Measurements from ENCODE around the gene SLX4IP. TPM values are rescaled to one million over a fixed set of nuclear protein-coding genes. Genes with fewer than 3 reads are reported as not detected.

The SLX4IP gene
- total and polyA plus RNA-seq, 7 donors, result 0.20 to 1.9 (median 0.86) TPM

DNA sequence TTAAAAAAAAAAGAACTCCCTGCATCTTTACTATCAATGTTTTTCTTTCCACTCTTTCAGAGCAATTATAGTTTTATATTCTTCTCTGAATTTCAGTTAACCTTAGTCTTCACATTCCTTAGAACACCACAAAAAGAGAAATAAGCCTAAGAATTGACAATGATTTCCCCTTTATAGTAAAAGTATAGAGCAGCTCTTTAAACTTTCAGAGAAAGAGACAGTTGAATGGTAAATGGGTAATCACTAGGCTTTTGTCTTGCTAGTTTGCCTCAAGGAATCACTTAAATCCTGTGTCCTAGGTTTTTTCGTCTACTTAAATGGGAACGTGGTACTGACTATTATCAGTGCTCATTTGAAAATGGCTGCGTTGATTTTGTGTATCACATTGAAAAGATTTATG lies 31.8 kb downstream of the SLX4IP start:
- DNase-seq (no peak), ATAC-seq (no peak)
- WGBS, 3 donors, result 46 to 54% (median 48%) methylated on average over 3 of the region's 3 CpGs
- Histone ChIP-seq H3K27me3 (ENCODE audit: insufficient read depth in 3 of 3, low read length in 2 of 3) (no peaks in the 10 kb centered on the region), H3K4me1 (no peaks in the 10 kb centered on the region), H3K9me3 (no peaks in the 10 kb centered on the region), H3K27ac (peak overlapping the region; percentile 5), H3K4me3 (no peak overlapping the region), H3K36me3 (ENCODE audit: insufficient read depth in 1 of 2, low read depth in 1 of 2) (no peaks in the 10 kb centered on the region)
- intact Hi-C loops (cut with DNase I), result loop anchor here (5.0 to 10.0 kb wide), 2 partner anchors 805 to 808 kb away; no protein-coding TSS in a partner anchor
- TF ChIP-seq, protein P1, sequence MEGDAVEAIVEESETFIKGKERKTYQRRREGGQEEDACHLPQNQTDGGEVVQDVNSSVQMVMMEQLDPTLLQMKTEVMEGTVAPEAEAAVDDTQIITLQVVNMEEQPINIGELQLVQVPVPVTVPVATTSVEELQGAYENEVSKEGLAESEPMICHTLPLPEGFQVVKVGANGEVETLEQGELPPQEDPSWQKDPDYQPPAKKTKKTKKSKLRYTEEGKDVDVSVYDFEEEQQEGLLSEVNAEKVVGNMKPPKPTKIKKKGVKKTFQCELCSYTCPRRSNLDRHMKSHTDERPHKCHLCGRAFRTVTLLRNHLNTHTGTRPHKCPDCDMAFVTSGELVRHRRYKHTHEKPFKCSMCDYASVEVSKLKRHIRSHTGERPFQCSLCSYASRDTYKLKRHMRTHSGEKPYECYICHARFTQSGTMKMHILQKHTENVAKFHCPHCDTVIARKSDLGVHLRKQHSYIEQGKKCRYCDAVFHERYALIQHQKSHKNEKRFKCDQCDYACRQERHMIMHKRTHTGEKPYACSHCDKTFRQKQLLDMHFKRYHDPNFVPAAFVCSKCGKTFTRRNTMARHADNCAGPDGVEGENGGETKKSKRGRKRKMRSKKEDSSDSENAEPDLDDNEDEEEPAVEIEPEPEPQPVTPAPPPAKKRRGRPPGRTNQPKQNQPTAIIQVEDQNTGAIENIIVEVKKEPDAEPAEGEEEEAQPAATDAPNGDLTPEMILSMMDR (IDR thresholded peaks at IDR 0.05), result no peak

DNA sequence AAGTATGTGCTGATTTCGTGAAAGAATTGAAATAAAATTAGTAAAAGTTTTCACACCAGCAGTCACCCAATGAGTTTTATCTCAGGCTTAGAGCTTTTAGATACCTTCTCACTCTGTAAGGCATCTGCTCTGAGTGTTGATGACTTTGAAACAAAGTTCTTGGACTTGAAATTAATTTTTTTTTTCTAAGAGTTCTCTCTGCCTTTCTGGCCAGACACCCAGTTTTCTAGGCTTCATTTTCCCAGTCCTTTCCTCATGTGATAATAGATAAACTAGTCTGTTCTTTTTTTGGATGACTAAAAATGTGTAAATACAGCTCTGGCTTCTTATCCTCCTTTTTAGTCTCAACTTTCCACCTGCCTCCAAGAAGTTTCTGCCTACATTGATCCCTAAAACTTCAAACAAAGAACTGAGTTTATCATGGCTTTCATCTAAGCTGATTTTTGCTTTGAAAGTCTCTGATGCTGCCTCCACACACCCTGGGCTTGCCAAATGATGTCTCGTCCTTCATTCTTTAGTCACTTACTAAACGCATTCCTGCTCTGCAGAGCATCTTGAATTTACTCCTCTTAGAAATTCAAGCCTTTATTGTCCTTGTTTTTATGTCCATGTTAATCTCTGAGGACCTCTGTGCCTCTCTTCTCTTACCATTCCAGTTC lies 32.7 kb downstream of the SLX4IP start:
- H3K4me3 ChIP-seq, result no peak overlapping the region
- H3K9me3 ChIP-seq, result no peaks in the 10 kb centered on the region
- TF ChIP-seq, protein P1 (IDR thresholded peaks at IDR 0.05), result no peak
- intact Hi-C loops (cut with DNase I), result loop anchor here (5.0 to 10.0 kb wide), 2 partner anchors 804 to 807 kb away; no protein-coding TSS in a partner anchor
- no peaks in the 10 kb centered on the region for H3K4me1 ChIP-seq
- ATAC-seq (no peak), DNase-seq (no peak)
- WGBS, 3 donors, result 44 to 60% (median 58%) methylated on average over 3 of the region's 3 CpGs
- H3K27me3 ChIP-seq (ENCODE audit: insufficient read depth in 3 of 3, low read length in 2 of 3), result no peaks in the 10 kb centered on the region
- H3K36me3 ChIP-seq (ENCODE audit: insufficient read depth in 1 of 2, low read depth in 1 of 2), result no peaks in the 10 kb centered on the region
- H3K27ac ChIP-seq, result no peak overlapping the region

DNA sequence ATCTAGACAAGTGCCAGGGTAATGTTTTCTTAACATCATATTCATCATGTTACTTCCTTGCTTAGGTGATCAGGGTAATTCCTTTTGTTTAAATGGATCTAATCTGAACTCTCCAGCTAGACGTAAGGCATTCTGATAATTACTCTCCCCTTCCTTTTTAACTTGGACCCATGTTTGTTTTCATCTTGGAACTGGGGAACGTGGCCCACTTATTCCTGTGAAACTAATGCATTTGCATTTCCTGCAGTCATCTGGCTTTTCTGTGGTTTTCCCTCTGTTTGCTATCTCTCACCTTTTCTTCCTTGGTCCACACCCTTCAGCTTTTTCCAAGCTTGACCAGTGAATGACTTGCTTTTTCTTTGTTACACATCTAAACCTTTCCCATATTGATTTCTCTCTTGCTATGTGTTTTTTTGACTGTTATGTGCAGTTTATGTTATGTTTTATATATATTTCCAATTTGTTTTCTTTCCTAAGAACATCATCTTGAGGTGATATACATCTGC lies 33.3 kb downstream of the SLX4IP start:
- WGBS, 3 donors, result 63 to 73% (median 66%) methylated on average over 2 of the region's 2 CpGs
- intact Hi-C loops (cut with DNase I), result loop anchor here (5.0 to 10.0 kb wide), 2 partner anchors 804 to 806 kb away; no protein-coding TSS in a partner anchor
- no peaks in the 10 kb centered on the region for H3K4me1 ChIP-seq

DNA sequence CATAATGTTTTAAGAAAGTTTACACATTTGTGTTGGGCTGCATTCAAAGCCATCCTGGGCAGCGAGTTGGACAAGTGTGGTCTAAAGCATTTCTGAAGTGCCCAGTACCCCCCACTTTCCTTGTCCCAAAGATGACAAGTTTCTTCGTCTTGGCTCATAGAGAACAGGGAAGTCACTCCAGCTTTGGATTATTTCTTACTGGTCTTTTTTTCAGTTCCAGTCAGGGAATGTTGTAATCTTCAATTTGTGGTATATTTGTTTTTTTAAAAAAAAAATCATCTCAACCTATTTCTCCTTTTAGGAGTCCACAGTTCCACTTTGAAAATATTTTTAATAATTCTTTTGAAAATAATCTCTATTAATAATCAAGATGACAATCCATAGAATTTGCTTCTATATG lies 34.0 kb downstream of the SLX4IP start:
- no peak for ATAC-seq
- intact Hi-C loops (cut with DNase I), result loop anchor here (5.0 to 10.0 kb wide), 2 partner anchors 803 to 806 kb away; no protein-coding TSS in a partner anchor
- TF ChIP-seq, protein P1 (IDR thresholded peaks at IDR 0.05), result no peak

More for the DNA sequence above, 33.3 kb downstream of the SLX4IP start:
- no peak for ATAC-seq
- Histone ChIP-seq H3K27ac (no peak overlapping the region), H3K36me3 (ENCODE audit: insufficient read depth in 1 of 2, low read depth in 1 of 2) (no peaks in the 10 kb centered on the region), H3K27me3 (ENCODE audit: insufficient read depth in 3 of 3, low read length in 2 of 3) (no peaks in the 10 kb centered on the region), H3K9me3 (no peaks in the 10 kb centered on the region), H3K4me3 (no peak overlapping the region)
- TF ChIP-seq, protein P1 (IDR thresholded peaks at IDR 0.05), result no peak
- no peak for DNase-seq

More for the DNA sequence above, 34.0 kb downstream of the SLX4IP start:
- H3K4me1 ChIP-seq, result peaks cover 2% of the 10 kb centered on the region
- no peaks in the 10 kb centered on the region for H3K27me3 ChIP-seq (ENCODE audit: insufficient read depth in 3 of 3, low read length in 2 of 3)
- H3K4me3 ChIP-seq, result no peak overlapping the region
- H3K9me3 ChIP-seq, result no peaks in the 10 kb centered on the region
- no peak overlapping the region for H3K27ac ChIP-seq
- H3K36me3 ChIP-seq (ENCODE audit: insufficient read depth in 1 of 2, low read depth in 1 of 2), result no peaks in the 10 kb centered on the region
- no peak for DNase-seq
- WGBS, 3 donors, result 82 to 89% (median 82%) methylated on average over 2 of the region's 2 CpGs
